Vagina (tissue), 2 donors: ENCODE results near the gene CHD9. TPM values are rescaled to one million over a fixed set of nuclear protein-coding genes. Genes with fewer than 3 reads are reported as not detected.

Experiments used
- DNase-seq, 2 donors: peaks; one replicate each; pipeline ENCODE4 v3.0.0-alpha.2; 2017; ENCODE audit errors: extremely low spot score in 2 of 2
- H3K27ac ChIP-seq: fragments of 200-600 bp; sonication (generic); one replicate; pipeline ENCODE4 v1.5.1; 2019
- H3K27me3 ChIP-seq: fragments of 200-600 bp; sonication (generic); one replicate; pipeline ENCODE4 v1.5.1; 2019
- H3K36me3 ChIP-seq, 2 donors: fragments of 200-600 bp; sonication (generic); one replicate each; pipeline ENCODE4 v1.5.1; 2017 to 2019
- H3K4me1 ChIP-seq: fragments of 200-600 bp; sonication (generic); one replicate; pipeline ENCODE4 v1.5.1; 2019
- H3K4me3 ChIP-seq, 2 donors: fragments of 200-600 bp; sonication (generic); 1 replicate in 1 of 2; 2 replicates in 1 of 2; pipeline ENCODE4 v1.5.1; 2016 to 2019
- H3K9me3 ChIP-seq: fragments of 200-600 bp; sonication (generic); one replicate; pipeline ENCODE4 v1.5.1; 2019
- CTCF ChIP-seq, 3 experiments: fragments of 450-650 bp in 2 of 3; fragments of 200-600 bp in 1 of 3; sonication (generic) in 1 of 3; IDR thresholded peaks; one replicate each; pipeline ENCODE4 v1.5.1; 2017 to 2019; ENCODE audit warnings: antibody characterized with exemption in 3 of 3, mild to moderate bottlenecking in 2 of 3, moderate library complexity in 2 of 3
- POLR2A ChIP-seq, 2 donors: fragments of 450-650 bp; IDR thresholded peaks; one replicate each; pipeline ENCODE4 v1.6.1; 2017; ENCODE audit warnings: antibody characterized with exemption in 2 of 2, mild to moderate bottlenecking in 2 of 2, moderate library complexity in 2 of 2
- POLR2AphosphoS5 ChIP-seq, 2 donors: sonication (generic); formaldehyde crosslinking; IDR thresholded peaks; one replicate each; pipeline ENCODE4 v1.9.0; 2017; ENCODE audit warnings: antibody characterized with exemption in 2 of 2, mild to moderate bottlenecking in 2 of 2, low read depth in 1 of 2; ENCODE audit not compliant: insufficient read depth in 1 of 2
- intact Hi-C: fragments of 100-400 bp; cut with DNase I; formaldehyde crosslinking; loops from one replicate; pipeline ENCODE4 v1.15.1; 2023
- total RNA-seq: library from RNA; depleted of rRNA; stranded (reverse); fragments of >200 nt; gene quantifications from one replicate; pipeline ENCODE4 v1.2.3, GENCODE V29; 2016

Gene CHD9
- total RNA-seq, 1 donor from 2014 or later: 77.6 TPM

GRCh38 chr16:53091466-53092211, 36.8 kb downstream of the CHD9 start:
- no peaks in the 10 kb centered on the region for H3K36me3 ChIP-seq
- no peaks in the 10 kb centered on the region for H3K27me3 ChIP-seq
- H3K4me3 ChIP-seq: no peak overlapping the region
- H3K27ac ChIP-seq: peak overlapping the region; percentile 76
- no peak for DNase-seq
- no peaks in the 10 kb centered on the region for H3K9me3 ChIP-seq
- TF ChIP-seq POLR2AphosphoS5 (IDR thresholded peaks at IDR 0.05; ENCODE audit: insufficient read depth in 1 of 2, low read depth in 1 of 2): peak; percentile 36 to 73
- no peak for TF ChIP-seq POLR2A (IDR thresholded peaks at IDR 0.05)
- H3K4me1 ChIP-seq: peaks cover 84% of the 10 kb centered on the region
- intact Hi-C loops: loop anchor here (2.0 kb wide), 1 partner anchor 39 kb away; no protein-coding TSS in a partner anchor

- Histone ChIP-seq H3K9me3 (no peaks in the 10 kb centered on the region), H3K27ac (peak overlapping the region; percentile 22), H3K36me3 (no peaks in the 10 kb centered on the region), H3K27me3 (no peaks in the 10 kb centered on the region), H3K4me3 (no peak overlapping the region), H3K4me1 (peaks cover 83% of the 10 kb centered on the region)
- no peak for DNase-seq
- TF ChIP-seq POLR2A (IDR thresholded peaks at IDR 0.05) (no peak), POLR2AphosphoS5 (IDR thresholded peaks at IDR 0.05; ENCODE audit: insufficient read depth in 1 of 2, low read depth in 1 of 2) (no peak), CTCF (IDR thresholded peaks at IDR 0.05) (no peak)
- intact Hi-C loops: no loop called here
Observed at GRCh38 chr16:53092284-53092683, 37.5 kb downstream of the CHD9 start.

GRCh38 chr16:53093162-53093744, 38.5 kb downstream of the CHD9 start:
- Histone ChIP-seq H3K27ac (peak overlapping the region; percentile 52), H3K4me1 (peaks cover 85% of the 10 kb centered on the region), H3K27me3 (no peaks in the 10 kb centered on the region), H3K4me3 (no peak overlapping the region), H3K9me3 (no peaks in the 10 kb centered on the region), H3K36me3 (no peaks in the 10 kb centered on the region)
- intact Hi-C loops: no loop called here
- TF ChIP-seq POLR2A (IDR thresholded peaks at IDR 0.05) (no peak), CTCF (IDR thresholded peaks at IDR 0.05) (no peak), POLR2AphosphoS5 (IDR thresholded peaks at IDR 0.05; ENCODE audit: insufficient read depth in 1 of 2, low read depth in 1 of 2) (no peak)
- DNase-seq: no peak

GRCh38 chr16:53094013-53094630, 39.3 kb downstream of the CHD9 start:
- H3K27ac ChIP-seq: peak overlapping the region; percentile 52
- no peaks in the 10 kb centered on the region for H3K27me3 ChIP-seq
- no peak for DNase-seq
- no peak overlapping the region for H3K4me3 ChIP-seq
- H3K9me3 ChIP-seq: no peaks in the 10 kb centered on the region
- peaks cover 85% of the 10 kb centered on the region for H3K4me1 ChIP-seq
- intact Hi-C loops: no loop called here
- no peaks in the 10 kb centered on the region for H3K36me3 ChIP-seq
- no peak for TF ChIP-seq CTCF (IDR thresholded peaks at IDR 0.05)
- peak; percentile 53 to 58 for TF ChIP-seq POLR2AphosphoS5 (IDR thresholded peaks at IDR 0.05; ENCODE audit: insufficient read depth in 1 of 2, low read depth in 1 of 2)

GRCh38 chr16:53097190-53097589, 42.4 kb downstream of the CHD9 start:
- Histone ChIP-seq H3K4me1 (peaks cover 75% of the 10 kb centered on the region), H3K27me3 (no peaks in the 10 kb centered on the region), H3K27ac (no peak overlapping the region), H3K4me3 (no peak overlapping the region), H3K9me3 (no peaks in the 10 kb centered on the region), H3K36me3 (no peaks in the 10 kb centered on the region)
- intact Hi-C loops: no loop called here
- TF ChIP-seq POLR2AphosphoS5 (IDR thresholded peaks at IDR 0.05; ENCODE audit: insufficient read depth in 1 of 2, low read depth in 1 of 2): no peak
- TF ChIP-seq CTCF (IDR thresholded peaks at IDR 0.05): no peak
- TF ChIP-seq POLR2A (IDR thresholded peaks at IDR 0.05): no peak
- DNase-seq: no peak
